T-helper 9 cell (primary cell): ENCODE measurements around the gene CCZ1.
"Not testable (repeated sequence)": the region's sequence is repeated elsewhere in the genome, so short reads cannot be mapped to it uniquely, and the experiment has no call there.

ENCODE experiments used
- DNase-seq: peaks from one replicate; pipeline ENCODE4 v3.0.0-alpha.2; 2020

CCZ1 gene

DNA sequence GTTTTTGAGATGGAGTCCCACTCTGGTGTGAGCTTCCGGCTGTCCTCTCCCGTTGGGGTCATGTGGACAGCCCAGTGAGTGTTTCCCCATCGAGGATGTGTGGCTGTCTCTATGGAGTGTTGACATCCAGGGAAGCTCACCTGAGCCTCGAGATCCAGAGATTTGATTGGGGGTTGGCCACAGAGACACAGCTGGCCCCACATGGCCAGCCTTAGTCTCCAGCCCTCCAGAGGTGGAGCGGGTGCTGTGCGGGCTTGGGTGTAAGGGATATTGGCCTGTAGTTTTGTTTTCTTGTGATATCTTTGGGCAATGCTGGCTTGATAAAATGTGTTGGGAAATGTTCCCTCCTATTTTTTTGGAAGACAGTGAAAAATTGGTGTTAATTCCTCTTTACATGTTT lies 18.0 kb downstream of the CCZ1 start:
- not testable (repeated sequence) for DNase-seq

DNA sequence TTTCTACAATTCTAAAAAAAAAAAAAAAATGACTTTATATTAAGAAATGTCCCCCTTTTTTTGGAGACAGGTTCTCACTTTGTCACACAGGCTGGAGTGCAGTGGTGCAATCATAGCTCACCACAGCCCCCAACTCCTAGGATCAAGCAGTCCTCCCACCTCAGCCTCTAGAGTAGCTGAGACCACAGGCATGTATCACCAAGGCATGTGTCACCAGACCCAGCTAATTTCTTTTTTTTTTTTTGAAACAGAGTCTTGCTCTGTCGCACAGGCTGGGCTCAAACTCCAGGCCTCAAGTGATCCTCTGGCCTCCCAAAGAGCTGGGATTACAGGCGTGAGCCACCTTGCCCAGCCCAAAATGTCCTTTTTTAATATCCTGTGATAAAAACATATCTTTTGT lies 25.6 kb downstream of the CCZ1 start:
- DNase-seq = not testable (repeated sequence)

DNA sequence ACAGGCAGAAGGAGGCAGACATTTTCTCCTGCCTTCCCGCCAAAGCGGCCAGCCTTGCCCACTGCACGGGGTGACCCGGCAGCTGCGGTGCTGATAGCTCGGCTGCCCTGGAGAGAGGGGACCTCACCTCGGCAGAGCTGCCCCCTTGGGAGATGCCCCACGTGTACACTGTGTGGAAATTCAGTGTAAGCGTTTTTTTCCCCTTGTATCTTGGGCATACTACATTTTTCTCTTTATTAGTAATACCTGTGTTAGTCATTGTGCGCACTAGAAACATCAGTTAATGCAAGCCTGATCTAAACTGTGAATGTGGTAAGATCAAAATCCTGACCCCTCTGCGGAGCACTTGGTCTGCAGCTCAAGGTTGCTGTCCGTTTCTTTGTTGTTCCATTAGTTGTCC lies 26.1 kb downstream of the CCZ1 start:
- DNase-seq = not testable (repeated sequence)

DNA sequence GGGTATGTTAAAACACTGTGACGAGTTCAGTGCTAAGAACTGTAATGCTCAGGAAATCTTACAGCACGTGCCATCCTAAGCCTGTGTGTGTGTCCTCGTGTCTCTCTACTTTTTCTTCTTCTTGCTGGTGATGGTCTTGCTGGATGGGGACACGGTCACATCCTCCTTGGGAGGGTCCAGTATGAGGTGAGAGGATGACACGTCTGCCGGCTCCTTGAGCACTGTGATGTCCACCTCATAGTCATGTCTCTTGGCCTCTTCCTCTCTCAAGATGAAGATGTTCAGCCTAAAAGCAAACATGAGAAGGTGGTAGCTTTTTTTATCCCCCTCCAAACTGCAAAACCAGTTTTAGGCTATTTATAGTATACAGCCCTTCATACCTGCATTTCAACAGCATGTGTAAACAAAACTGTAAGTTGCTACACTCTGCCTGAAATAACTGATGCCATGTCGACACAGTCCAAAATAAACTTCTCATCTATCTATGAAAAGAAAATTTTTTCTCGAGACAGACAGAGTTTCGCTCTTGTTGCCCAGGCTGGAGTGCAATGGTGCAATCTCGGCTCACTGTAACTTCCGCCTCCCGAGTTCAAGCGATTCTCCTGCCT lies 27.8 kb downstream of the CCZ1 start:
- DNase-seq = not testable (repeated sequence)

DNA sequence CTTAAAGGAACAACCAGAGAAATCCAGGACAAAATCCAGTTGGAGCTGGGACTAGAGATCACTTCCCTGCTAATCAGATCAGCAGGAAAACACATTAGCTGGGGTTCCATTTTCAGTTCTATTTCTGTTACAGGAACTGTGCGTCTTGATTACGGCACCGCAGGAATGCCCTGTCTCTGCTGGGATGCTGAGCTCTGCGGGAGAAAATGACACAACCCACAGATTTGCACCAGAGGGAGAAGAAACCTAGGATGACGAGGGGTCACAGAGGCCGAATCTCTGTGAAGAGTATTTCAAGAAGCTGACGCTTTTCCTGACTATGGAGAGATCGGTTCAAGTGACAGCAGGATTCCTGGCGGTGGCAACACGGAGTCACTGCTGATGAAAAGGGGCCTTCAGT lies 31.8 kb downstream of the CCZ1 start:
- not testable (repeated sequence) for DNase-seq

DNA sequence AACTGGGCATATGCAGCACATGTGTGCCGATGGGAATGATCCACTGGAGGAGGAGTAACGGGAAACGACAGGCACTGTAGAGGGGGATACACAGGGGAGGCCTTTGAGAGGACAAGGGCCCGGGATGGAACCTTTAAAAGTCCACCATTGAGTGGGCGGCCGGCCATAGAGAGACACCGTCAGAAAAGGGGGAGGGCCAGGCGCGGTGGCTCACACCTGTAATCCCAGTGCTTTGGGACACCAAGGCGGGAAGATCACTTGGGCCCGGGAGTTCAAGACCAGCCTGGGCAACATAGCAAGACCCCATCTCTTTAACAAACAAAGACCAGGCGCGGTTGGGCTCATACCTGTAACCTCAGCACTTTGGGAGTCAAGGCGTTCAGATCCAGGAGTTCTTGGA lies 32.7 kb downstream of the CCZ1 start:
- DNase-seq = not testable (repeated sequence)

DNA sequence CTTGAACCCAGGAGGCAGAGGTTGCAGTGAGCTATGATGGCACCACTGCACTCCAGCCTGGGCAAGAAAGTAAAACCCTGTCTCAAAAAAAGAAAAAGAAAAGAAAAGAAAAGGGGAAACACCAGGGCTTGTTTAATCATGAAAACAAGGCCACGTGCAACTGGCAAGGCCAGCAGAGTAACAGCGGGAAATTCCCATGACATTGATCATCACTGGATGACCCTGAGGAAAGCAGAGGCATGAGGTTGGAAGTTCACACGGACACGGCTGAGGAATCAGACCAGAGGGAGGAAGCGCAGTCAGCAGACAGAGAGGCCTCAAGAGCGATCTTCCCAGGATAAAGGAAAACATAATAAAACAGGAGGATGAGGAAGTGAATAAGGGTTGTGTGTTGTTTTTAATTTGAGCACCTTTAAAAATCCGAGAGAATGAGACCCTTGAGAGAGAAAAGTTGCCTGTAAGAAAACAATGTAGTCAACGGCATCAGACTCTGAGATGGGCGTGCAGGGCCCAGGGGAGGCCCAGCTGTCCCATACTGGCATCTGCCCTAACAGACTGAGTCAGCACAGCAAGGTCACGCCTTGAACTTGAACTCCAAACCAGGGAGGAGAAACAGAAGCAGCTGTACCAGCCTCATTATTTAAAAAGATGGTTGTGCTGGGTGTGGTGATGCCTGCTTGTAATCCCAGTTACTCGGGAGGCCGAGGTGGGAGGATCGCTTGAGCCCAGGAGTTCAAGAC lies 33.5 kb downstream of the CCZ1 start:
- DNase-seq = not testable (repeated sequence)

DNA sequence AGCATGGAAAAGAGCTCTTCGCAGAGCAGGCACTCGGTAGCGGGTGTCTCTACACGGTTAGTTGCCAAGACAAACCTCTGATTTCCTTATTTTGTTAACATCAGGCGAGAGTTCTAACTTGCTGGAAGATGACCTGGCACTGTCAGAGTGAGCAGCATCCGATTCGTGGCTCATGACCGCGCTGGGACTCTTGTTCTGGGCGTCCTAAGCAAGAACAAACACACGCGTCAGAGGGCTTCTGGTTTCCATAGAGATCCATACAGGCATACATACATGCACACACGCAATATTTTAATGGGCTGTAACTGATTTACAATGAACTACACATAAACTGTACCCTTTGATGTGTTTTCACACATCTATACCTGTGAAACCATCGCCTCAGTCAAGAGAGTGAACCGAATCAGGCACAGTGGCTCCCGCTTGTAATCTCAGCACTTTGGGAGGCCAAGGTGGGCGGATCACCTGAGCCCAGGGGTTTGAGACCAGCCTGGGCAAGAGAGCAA lies 36.5 kb downstream of the CCZ1 start:
- not testable (repeated sequence) for DNase-seq

DNA sequence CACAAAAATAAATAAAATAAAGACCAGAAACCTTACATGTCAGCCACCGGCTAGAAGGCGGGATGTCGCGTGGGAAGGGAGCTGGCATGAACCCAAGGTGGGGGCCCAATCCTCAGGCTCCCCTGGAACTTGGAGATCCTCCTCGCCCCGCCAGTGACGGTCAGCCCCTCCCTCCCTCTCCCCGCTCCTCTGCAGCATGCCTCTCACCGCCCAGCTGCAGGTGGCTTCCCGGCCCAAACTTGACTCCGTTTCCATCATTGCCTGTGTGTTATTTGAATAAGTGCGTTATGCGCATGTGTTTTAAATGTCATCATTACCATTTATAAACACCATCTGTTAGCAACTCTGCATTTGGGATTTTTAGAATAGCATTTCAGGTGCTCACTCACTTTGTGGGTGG lies 64.7 kb downstream of the CCZ1 start:
- DNase-seq = not testable (repeated sequence)

DNA sequence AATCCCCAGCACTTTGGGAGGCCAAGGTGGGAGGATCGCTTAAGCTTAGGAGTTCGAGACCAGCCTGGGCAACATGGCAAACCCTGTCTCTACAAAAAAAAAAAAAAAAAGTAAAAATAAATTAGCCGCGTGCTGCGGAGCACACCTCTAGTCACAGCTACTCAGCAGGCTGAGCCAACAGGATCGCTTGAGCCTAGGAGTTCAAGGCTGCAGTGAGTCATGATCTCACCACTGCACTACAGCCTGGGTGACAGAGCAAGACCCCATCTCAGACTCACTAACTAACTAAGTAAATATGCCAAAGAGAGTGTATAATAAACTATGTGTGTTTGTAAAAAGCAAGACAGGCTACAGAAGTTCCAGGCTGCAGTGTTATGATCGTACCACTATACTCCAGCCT lies 65.3 kb downstream of the CCZ1 start:
- DNase-seq = not testable (repeated sequence)

DNA sequence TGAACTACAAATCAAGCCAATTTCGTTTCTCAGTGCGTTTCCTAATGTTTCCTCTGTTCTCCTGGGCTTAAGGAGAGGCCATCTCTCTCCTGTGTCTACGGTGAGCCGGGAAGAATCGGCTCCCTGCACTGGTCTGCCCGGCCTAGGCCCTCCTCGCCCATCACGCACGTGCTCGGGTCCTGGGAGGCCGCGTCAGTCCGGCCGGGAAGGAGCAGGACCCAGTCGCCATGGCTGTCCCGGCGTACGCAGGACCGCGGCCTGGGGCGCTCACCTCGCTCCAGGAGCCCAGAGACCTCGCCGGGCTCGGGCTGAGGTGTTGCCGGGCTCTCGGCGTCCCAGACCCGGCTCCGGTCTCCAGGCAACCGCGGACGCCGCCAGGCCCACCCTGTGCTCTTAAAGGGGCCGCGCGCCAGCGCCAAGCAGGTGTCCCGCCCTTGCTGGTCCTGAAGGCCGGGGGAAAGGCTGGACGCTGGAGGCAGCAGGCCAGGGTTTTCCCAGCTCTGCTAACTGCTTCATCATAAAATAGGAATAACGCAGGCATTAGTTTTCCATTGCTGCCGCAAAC lies 71.9 kb downstream of the CCZ1 start, which contains the start of gene RSPH10B:
RSPH10B (minus strand) TSS at position 343 of the 565 bp plus-strand sequence. CDS start 3,573 bp downstream, outside the sequence.
- DNase-seq = not testable (repeated sequence)

DNA sequence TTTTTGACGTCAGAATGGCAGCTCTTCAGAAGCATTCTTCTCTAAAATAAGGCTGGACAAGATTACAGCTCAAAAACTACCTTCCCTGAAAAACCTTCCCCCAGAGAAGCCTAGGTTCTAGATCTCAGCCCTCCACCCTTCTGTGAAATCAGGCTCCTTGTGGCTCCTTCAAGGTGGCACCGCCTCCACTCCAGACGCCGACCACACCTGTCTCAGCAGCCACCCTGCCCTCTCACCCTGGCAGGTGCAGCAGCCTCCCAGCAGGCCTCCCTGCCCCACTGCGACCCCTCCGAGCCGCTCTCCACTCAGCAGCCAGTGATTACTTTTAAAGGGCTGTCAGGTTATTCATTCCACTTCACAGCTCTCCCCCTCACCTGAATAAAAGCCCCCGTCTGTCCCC lies 75.0 kb downstream of the CCZ1 start:
- not testable (repeated sequence) for DNase-seq
